H7 (cell line): Measurements from ENCODE around the gene HHIPL1. TPM values are rescaled to one million over a fixed set of nuclear protein-coding genes. Genes with fewer than 3 reads are reported as not detected.
"Not testable (repeated sequence)": the region's sequence is repeated elsewhere in the genome, so short reads cannot be mapped to it uniquely, and the experiment has no call there.

ENCODE experiments used
- DNase-seq: peaks from one replicate; pipeline ENCODE4 v3.0.0; 2012
- H3K27me3 ChIP-seq: 2 replicates; pipeline ENCODE4 v1.6.0; 2011; ENCODE audit warnings: mild to moderate bottlenecking, low read length; ENCODE audit not compliant: control insufficient read depth, insufficient read depth
- H3K36me3 ChIP-seq: replicated peaks from 2 replicates; pipeline ENCODE4 v1.5.1; 2011; ENCODE audit warnings: low read length; ENCODE audit not compliant: control insufficient read depth, insufficient read depth
- H3K4me3 ChIP-seq: 2 replicates; pipeline ENCODE4 v1.5.1; 2011; ENCODE audit warnings: low read depth, mild to moderate bottlenecking, control low read depth, low read length, moderate library complexity; ENCODE audit not compliant: insufficient read depth
- total RNA-seq: library from RNA; depleted of rRNA; stranded (reverse); fragments of >200 nt; shearing (Covaris generic); gene quantifications from 2 replicates; pipeline ENCODE4 v1.2.3, GENCODE V29; 2014

HHIPL1 gene
- total RNA-seq, 1 experiment from 2014 or later, result 3.4 TPM

GRCh38 chr14:99657645-99658155 is 12.8 kb downstream of the HHIPL1 start:
- Histone ChIP-seq H3K4me3 (no peak overlapping the region), H3K27me3 (peaks cover 2% of the 10 kb centered on the region; the same call in 1 of the 2 replicates), H3K36me3 (no peaks in the 10 kb centered on the region)
- no peak for DNase-seq

GRCh38 chr14:99658218-99658845 is 13.4 kb downstream of the HHIPL1 start:
- Histone ChIP-seq H3K4me3 (no peak overlapping the region), H3K27me3 (peaks cover 2% of the 10 kb centered on the region; the same call in 1 of the 2 replicates), H3K36me3 (no peaks in the 10 kb centered on the region)
- no peak for DNase-seq

GRCh38 chr14:99659333-99659741 is 14.4 kb downstream of the HHIPL1 start:
- Histone ChIP-seq H3K27me3 (peaks cover 2% of the 10 kb centered on the region; the same call in 1 of the 2 replicates), H3K36me3 (no peaks in the 10 kb centered on the region), H3K4me3 (peak overlapping the region; percentile 28; the same call in 1 of the 2 replicates)
- peak; percentile 64 for DNase-seq

GRCh38 chr14:99660006-99660566 is 15.2 kb downstream of the HHIPL1 start:
- no peak for DNase-seq
- H3K4me3 ChIP-seq, result peak overlapping the region; percentile 28; the same call in 1 of the 2 replicates

GRCh38 chr14:99660794-99661193 is 15.9 kb downstream of the HHIPL1 start:
- H3K27me3 ChIP-seq, result peaks cover 2% of the 10 kb centered on the region; the same call in 1 of the 2 replicates
- no peaks in the 10 kb centered on the region for H3K36me3 ChIP-seq
- H3K4me3 ChIP-seq, result no peak overlapping the region
- DNase-seq, result peak; percentile 78

More at GRCh38 chr14:99660006-99660566, 15.2 kb downstream of the HHIPL1 start:
- peaks cover 2% of the 10 kb centered on the region; the same call in 1 of the 2 replicates for H3K27me3 ChIP-seq
- H3K36me3 ChIP-seq, result no peaks in the 10 kb centered on the region

GRCh38 chr14:99661206-99661605 is 16.3 kb downstream of the HHIPL1 start:
- not testable (repeated sequence) for H3K36me3 ChIP-seq, H3K27me3 ChIP-seq, DNase-seq, H3K4me3 ChIP-seq

GRCh38 chr14:99662846-99663245 is 17.9 kb downstream of the HHIPL1 start:
- Histone ChIP-seq H3K36me3 (no peaks in the 10 kb centered on the region), H3K27me3 (peaks cover 2% of the 10 kb centered on the region; the same call in 1 of the 2 replicates), H3K4me3 (no peak overlapping the region)
- no peak for DNase-seq

GRCh38 chr14:99663386-99664057 is 18.6 kb downstream of the HHIPL1 start:
- Histone ChIP-seq H3K36me3 (no peaks in the 10 kb centered on the region), H3K4me3 (no peak overlapping the region), H3K27me3 (peaks cover 2% of the 10 kb centered on the region; the same call in 1 of the 2 replicates)
- no peak for DNase-seq

- no peak overlapping the region for H3K4me3 ChIP-seq
- peak; percentile 97 for DNase-seq
Measured at GRCh38 chr14:99664058-99664936, 19.4 kb downstream of the HHIPL1 start.

GRCh38 chr14:99664937-99665273 is 20.0 kb downstream of the HHIPL1 start:
- Histone ChIP-seq H3K36me3 (no peaks in the 10 kb centered on the region), H3K4me3 (no peak overlapping the region), H3K27me3 (peaks cover 2% of the 10 kb centered on the region; the same call in 1 of the 2 replicates)
- no peak for DNase-seq

More at GRCh38 chr14:99664058-99664936, 19.4 kb downstream of the HHIPL1 start:
- Histone ChIP-seq H3K27me3 (peaks cover 2% of the 10 kb centered on the region; the same call in 1 of the 2 replicates), H3K36me3 (no peaks in the 10 kb centered on the region)

GRCh38 chr14:99666533-99666932 is 21.6 kb downstream of the HHIPL1 start:
- H3K36me3 ChIP-seq, result no peaks in the 10 kb centered on the region
- H3K27me3 ChIP-seq, result no peaks in the 10 kb centered on the region
- no peak for DNase-seq
- H3K4me3 ChIP-seq, result no peak overlapping the region

- Histone ChIP-seq H3K27me3 (no peaks in the 10 kb centered on the region), H3K36me3 (no peaks in the 10 kb centered on the region), H3K4me3 (no peak overlapping the region)
- DNase-seq, result no peak
Measured at GRCh38 chr14:99667045-99667444, 22.1 kb downstream of the HHIPL1 start.

- Histone ChIP-seq H3K36me3 (no peaks in the 10 kb centered on the region), H3K4me3 (no peak overlapping the region), H3K27me3 (no peaks in the 10 kb centered on the region)
- no peak for DNase-seq
Measured at GRCh38 chr14:99667821-99668220, 22.9 kb downstream of the HHIPL1 start.
